ENCODE results near the gene SLC9A4.

SLC9A4 gene

DNA sequence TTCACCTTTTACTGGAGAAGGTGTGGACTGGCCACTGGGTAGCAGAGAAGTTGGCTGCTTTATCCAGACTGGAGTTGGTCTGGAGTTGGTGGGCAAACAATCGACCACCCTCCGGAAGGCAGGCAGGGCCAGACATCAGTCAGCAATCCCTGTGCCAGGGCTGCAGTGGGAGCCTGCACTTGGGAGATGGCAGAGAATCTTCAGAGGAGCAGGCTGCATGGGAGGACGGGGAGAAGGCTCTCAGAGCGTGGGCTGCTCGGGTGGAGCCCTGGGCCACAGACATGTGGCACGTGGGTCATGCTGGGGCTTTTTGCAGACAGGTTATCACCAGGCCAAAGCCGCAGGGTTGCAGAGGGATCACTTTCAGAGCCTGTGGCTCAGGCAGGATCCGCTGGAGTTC, 29.6 kb downstream of the SLC9A4 start:
- DNase-seq (ENCODE audit: low read depth in 2 of 2) = no peak

DNA sequence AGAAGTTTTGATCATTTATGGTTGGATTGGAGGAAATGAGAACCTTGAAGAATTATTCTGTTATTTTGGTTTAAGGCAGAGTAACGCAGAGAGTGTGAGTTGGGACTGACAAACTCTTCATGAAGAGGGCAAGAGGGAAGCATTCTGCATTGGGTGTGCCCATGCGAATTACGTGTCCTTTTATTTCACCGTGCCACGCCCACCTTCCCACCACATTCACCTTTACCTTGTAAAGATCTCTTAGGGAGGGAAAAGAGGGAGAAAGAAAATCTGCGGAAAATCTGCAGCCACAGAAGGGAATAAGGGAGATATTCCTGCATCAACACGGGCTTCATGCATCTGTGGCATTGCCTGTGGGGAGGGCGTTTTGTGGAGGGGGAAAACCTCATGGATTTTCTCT, 31.8 kb downstream of the SLC9A4 start:
- no peak for DNase-seq (ENCODE audit: low read depth in 2 of 2)

DNA sequence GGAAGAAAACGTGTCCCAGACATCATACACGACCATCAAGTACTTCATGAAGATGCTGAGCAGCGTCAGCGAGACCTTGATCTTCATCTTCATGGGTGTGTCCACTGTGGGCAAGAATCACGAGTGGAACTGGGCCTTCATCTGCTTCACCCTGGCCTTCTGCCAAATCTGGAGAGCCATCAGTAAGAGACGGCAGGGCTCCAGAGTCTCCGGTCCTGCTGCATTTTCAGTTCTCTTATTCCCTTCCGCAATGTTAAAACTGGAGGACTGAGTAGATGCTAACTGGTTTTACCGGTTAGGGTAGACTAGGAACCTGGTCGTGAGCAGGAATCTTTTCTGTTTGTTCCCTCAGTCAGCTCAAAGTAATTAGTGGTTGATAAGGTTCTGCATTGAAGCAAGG, 32.3 kb downstream of the SLC9A4 start:
- no peak for DNase-seq (ENCODE audit: low read depth in 2 of 2)

DNA sequence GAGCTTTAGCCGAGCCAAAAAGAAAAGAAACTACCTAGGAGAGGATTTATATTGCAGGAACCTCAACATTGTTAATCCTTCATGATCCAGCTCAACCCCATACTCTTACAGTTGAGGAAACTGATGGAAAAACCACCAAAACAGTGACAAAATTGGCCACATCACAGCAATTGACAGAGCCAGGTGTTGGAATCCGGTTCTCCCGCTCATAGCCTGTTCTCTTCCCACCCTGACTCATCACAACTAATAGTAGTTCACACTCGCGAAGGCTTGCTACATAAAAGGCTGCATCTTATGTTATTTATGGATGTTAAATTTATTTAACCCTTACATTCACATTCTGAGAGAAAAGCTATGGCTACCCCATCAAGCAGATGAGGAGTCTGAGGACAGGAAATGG, 33.7 kb downstream of the SLC9A4 start:
- DNase-seq (ENCODE audit: low read depth in 2 of 2) = no peak

DNA sequence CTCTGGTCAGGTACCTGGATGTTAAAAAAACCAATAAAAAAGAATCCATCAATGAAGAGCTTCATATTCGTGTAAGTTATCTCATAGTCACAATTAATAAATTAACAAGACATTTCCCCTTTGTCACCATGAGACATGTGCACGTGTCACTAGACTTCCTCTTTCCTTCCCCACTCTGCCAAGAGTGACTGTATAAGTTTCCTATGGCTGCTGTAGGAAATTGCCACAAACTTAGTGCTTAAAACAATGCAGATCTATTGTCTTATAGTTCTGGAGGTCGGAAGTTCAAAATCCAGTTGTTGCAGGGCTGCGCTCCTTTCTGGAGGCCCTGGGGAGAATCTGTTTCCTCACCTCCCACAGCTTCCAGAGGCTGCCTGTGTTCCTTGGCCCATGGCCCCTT, 35.8 kb downstream of the SLC9A4 start:
- no peak for DNase-seq (ENCODE audit: low read depth in 2 of 2)

DNA sequence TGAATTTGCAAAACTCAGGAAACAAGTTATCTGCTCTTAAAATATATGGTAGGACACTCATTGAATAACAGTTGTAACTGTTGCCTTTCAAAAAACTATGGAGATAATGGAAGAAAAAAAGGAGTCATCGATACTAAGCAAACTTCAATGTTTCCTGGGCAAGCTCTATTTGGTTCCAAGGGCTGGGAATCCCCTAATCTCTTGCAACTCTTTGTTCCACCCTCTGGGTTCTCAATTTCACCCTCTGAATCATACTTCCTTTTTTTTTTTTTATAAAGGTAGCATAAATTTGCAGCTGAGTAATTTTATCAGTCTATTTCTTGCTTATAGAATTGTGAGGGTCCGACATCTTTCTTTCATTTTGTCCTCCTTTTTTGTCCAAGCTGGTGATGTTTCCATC, 36.7 kb downstream of the SLC9A4 start:
- DNase-seq (ENCODE audit: low read depth in 2 of 2) = no peak

DNA sequence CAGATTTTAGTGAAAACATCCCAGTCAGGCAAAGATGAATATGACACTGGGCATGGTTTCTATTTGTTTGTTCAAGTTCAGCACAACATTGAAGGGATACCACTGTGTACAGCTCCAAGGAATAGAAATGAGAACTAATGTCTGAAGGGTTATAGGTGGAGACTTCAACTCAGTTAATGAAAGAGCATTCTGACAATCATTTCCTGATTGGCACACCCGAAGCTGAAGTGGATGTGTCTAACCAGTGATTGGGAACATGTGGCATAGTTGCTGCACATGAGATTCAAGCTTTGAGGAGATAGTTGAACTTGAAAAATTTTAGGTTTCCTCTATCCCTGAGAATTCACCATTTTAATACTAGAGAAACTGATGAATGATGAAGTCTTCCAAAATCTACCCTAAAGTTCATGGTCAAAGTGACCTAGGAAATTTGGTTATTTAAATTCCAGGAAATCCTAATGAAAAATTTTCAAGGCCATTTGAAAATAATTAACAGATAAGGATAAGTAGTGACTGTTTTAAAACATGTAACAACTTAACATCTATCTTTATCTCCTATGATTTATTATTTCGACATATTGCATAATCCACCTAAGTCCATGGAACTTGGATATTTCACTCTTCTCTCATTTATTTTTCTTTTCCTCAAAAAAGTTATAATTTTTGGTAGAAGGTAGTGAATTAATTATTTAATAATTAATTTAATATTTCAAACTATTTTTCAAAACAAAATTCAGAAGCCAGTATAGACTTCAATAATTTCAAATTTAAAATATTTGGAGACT, 38.0 kb downstream of the SLC9A4 start:
- DNase-seq (ENCODE audit: low read depth in 2 of 2) = no peak

DNA sequence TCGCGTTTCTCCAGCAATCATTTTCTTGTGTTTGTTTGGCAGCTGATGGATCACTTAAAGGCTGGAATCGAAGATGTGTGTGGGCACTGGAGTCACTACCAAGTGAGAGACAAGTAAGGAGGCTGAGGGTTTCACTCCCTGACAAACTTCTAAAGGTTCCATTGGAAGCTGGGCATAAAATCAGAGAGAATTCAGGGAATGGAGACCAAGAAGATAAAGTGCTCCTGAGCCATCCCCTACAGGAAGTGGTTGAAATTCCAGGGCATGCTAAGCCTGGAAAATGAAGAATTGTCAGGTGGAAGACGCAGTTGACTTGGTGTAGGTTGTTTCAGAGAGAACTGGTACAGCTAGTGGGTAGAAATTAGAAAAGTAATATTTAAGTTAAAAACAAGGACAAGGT, 39.1 kb downstream of the SLC9A4 start:
- DNase-seq (ENCODE audit: low read depth in 2 of 2) = no peak

DNA sequence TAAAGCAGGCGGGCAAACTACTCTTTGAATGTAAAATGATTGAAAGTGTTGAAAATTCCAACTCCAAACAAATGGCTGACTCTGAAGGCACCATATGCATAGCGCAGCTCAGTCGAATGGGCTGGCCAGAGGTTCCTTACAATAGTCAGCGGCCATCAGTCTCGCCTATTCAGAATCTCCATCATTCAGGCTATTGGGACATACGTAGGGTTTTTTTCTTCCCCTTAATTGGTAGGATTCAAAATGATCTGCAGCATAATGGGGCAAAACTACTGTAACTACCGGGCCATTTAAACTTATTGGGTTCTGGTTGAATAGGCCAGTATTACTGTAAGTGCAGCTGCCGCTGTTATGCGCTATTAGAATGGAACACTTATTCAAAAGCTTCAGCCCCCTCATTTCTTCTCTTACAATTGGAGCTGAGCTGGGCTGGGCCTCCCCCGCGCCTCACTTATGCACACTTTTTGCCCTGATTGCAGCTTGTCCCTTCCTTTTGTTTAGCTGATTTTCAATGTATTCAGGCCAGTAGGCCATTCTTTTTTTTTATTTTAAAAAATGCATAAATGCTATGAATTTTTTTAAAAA, 40.4 kb downstream of the SLC9A4 start:
- DNase-seq (ENCODE audit: low read depth in 2 of 2) = no peak

DNA sequence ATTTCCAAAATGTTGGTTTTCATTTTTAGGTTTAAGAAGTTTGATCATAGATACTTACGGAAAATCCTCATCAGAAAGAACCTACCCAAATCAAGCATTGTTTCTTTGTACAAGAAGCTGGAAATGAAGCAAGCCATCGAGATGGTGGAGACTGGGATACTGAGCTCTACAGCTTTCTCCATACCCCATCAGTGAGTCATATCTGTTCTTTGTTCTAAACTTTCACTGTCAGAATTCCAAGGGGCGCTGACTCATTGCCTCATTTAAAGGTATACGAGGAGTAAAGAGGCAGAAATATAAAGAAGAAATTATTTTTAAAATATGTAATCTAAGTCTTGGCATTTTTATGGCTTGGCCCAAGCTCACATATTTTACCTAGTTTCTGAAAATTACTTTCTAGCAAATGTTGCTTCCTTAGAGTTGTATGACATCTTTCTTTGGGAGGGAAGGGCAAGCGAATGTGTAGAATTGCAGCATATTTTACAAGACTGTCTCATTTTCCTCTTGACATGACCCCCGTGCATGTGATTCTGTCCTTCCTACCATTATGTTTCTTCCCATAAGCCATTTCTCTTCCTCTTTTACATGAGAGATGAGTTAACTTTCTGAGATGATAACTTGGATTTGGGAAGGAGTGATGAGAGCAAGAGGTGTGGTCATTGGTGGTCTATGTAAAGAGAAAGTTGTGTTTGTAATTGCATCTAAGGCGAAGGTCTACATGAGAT, 41.2 kb downstream of the SLC9A4 start:
- no peak for DNase-seq (ENCODE audit: low read depth in 2 of 2)

DNA sequence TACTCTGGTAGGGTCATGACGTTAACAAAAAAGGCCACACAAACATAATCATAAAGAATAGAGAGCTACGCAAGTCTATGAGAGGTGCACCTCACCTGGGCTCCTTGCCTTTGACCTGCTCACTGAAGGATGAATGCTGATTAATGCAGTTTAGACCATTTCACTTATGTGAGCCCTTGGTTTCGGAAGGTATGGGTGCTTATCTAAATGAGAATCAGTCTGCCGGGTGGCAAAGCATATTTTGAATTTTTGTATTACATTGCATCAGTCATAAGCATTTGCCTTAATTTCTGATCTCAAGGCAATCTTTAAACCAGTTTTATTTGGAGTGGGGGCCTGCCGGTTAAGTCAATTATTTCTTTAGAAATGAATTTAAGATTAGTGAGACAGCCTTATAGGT, 42.8 kb downstream of the SLC9A4 start:
- no peak for DNase-seq (ENCODE audit: low read depth in 2 of 2)

DNA sequence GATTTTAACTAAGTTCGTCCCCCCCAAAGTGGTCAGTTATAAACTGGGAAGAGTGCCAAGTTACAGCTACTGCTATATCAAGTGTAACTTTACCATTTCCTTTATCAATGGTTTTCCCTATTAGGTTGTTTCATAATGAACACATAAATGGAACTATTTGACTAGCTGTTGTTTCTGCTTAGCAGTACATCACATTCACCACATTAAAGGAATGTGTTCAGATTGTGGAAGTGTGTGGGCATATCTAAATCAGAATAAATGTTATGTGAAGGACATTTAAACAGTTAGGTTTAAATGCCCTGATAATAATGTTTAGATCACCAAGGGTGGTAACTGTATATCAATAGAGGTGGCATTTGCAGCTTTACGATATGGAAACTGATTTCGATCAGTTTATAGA, 45.1 kb downstream of the SLC9A4 start:
- DNase-seq (ENCODE audit: low read depth in 2 of 2) = no peak

DNA sequence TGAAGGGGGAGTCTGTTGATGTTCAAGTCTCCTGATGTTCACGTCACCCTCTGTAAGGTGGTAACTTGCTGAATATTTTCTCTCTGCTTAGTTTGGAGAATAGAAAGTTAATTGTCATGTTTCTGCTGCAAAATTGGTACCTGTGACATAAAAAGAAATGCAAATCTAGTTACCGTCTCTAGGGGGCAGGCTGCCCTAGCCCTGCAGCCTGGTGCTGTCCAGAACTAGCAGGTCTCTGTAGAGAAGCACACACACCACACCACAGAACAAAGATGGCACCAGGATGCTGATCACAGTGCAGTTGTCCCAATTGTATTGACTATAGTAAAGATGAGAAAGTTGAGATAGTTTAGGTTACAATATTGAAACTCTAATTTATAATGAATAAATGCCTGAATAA, 47.0 kb downstream of the SLC9A4 start:
- peak in 1 of 2 donors; percentile 3 for DNase-seq (ENCODE audit: low read depth in 2 of 2)

DNA sequence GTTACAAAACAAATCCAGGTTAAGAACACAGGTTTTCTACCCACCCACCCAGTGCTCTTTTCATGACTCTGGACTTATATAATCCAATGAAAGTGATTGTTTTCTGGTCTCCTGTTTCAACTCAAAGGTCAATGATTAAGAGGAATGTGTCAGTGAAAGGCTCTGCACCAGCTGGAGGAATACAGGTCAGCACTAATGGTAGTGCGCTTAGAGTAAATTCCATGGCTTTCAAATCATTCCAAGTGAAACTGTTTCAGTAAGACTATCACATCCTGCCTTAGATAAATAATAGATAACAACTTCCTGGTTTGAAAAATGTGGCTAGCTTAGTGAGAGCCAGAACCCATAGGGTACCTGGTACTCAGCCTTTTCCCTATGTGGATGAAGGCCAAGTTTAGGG, 47.8 kb downstream of the SLC9A4 start:
- DNase-seq (ENCODE audit: low read depth in 2 of 2) = no peak

DNA sequence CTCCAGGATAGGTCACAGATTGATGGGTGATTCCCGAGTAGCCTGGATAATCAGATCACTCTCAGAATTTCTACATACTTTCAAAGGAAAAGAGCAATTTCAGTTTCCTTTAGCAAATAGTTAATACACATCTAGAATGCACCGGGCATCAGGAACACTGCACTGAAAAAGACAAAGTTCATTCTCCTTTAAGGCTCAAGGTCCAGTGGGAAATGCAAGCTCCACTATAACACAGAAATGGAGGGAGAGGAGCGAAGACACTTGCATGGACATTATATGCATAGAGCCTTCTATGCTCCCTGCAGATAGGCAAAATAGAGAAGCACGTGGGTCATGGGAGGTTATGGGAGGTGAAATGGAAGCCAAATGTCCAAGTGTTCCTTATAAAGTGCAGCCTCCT, 49.1 kb downstream of the SLC9A4 start:
- DNase-seq (ENCODE audit: low read depth in 2 of 2) = no peak

DNA sequence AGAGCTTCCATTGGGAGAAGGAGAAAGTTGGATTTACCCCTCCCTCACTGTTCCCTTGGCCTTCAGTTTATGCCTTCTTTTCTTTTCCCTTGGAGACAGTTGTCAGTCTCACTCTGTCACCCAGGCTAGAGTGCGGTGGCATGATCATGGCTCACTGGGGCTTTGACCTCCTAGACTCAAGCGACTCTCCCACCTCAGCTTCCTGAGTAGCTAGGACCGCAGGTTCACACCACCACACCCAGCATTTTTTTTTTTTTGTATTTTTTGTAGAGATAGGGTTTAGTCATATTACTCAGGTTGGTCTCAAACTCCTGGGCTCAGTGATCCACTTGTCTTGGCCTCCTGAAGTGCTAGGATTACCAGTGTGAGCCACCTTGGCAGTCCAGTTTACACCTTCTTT, 49.9 kb downstream of the SLC9A4 start:
- no peak for DNase-seq (ENCODE audit: low read depth in 2 of 2)

DNA sequence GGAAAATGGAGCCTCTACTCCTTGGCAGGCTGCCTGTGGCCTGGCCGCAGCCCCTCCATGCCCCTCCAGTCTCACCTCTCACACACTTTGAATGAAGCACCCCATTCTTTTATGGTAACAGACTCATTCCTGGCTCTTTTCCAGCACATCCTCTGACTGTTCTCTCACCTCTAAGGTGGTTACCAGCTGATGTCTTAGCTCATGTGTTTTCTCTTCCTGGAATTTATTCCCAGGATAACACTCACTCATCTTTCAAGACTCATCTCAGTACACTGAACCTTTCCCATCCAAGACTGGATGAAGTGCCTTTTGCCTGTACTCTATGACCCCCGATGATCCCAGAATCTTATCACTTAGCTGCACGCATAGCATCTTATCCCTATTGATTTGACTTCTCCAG, 50.6 kb downstream of the SLC9A4 start:
- no peak for DNase-seq (ENCODE audit: low read depth in 2 of 2)

DNA sequence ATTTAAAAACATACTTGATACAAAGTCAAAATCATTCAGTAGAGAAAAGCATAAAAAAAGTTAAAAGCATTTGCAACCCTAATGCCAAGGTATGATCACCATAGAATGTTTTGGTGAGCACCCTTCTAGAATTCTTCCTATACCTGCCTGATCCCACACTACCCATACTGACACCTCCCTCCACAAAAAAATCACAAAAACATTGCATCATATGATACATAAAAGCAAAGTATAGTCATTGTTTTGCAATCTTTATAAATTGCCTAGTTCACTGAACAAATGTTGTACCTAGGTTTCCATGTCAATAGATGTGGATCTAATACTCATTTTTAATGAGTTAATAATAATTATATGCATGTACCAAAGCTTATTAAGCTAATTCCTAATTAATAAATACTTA, 54.1 kb downstream of the SLC9A4 start:
- no peak for DNase-seq (ENCODE audit: low read depth in 2 of 2)

DNA sequence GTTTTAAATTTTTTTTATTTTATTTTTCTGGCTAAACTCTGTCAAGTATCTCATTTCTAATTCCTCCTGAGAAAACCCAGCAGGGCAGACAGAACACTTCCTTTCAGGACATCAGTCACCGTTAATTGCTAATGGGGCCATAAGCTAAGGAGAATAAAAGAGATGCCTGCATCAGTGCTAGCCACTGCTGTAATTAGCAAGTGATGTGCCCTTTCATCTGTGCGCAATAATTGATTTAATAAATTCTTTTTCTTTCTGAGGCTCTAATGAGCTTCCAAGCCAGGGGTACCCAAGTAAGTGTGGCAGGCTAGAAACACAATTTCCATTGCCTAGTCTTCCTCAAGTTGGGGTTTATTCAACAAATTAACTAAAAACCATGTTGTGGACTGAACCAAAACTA, 65.5 kb downstream of the SLC9A4 start:
- no peak for DNase-seq (ENCODE audit: low read depth in 2 of 2)

DNA sequence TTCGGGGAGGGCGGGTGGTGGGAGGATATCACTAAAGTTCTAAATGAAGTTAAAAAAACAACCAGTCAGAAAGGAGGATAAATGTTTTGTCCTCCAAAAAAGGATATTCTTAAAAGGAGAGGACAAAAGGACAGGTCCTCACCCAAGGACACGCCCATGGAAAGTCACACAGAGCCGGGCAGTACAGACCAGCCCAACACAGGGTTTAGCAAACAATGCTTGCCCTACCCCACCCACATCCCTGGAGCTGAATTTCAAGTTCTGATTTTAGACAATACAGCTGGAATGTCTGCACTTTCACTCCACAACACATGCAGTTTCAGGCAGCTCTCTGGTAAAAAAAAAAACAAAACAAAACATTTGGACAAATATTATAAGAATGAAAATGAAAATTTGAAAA, 67.9 kb downstream of the SLC9A4 start:
- no peak for DNase-seq (ENCODE audit: low read depth in 2 of 2)

DNA sequence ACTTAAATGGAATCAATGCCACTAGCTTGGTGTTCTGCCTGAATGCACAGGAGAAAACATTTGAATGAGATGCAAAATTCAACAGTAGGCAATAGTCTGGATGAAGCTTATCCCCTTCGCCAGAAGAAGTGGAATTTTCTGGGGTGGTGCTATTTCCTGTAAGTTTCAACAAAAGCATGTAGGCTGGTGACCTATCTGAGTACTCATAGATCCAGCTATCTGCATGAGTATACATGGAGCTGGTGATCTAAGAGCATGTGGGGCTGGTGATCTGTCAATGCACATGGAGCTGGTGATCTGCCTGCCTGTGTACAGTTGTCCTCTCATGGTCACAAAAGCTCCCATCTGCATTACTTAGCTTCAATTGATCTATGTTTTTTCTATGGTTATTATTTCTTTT, 71.2 kb downstream of the SLC9A4 start:
- DNase-seq (ENCODE audit: low read depth in 2 of 2) = no peak

DNA sequence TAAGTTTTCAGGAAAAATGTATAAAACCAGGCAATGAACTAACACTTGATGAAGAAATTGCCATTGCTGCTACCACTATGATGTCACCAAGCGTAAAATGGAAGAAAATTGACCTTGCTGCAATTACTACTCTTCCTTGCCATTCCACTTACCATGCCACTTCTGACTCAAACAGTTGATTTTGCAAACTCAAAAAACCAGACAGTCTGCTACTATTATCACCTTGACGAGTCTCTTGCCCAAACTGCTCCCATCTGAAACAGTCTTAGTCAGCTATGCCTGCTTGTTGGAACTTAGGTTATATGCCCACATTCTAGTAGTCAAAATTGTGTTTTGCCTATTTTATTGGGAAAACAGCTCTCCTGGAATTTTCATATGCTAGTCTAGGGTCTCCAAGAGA, 74.4 kb downstream of the SLC9A4 start:
- no peak for DNase-seq (ENCODE audit: low read depth in 2 of 2)

DNA sequence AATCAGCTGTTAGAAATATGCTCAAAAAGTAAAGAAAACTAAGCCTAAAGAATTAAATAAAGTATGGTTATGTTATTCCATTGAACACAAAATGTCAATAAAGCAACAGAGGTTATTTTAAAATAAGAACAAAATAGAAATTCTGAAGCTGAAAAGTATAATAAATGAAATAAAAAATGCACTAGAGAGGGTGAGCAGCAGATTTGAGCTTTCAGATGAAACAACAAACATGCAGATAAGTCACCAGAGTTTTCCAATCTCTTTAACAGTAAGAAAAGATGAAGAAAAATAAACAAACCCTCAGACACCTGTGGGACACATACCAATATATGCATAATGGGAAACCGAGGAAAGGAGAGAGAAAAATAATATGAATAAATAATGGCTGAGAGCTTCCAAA, 76.0 kb downstream of the SLC9A4 start:
- no peak for DNase-seq (ENCODE audit: low read depth in 2 of 2)

Measured in stimulated activated CD8-positive, alpha-beta memory T cell treated with anti-CD3 and anti-CD28 coated beads, Interleukin-2, amount 100 ng/mL, for 48 hours (primary cell).